Peyer's patch (tissue), 4 donors: ENCODE data around the gene P2RX1.

ENCODE experiments used
- POLR2A ChIP-seq, 2 donors: fragments of 450-650 bp; IDR thresholded peaks; one replicate each; pipeline ENCODE4 v1.5.1; 2017; ENCODE audit warnings: antibody characterized with exemption in 2 of 2, mild to moderate bottlenecking in 2 of 2, moderate library complexity in 2 of 2
- TF ChIP-seq, protein P1 (sequence below), 6 experiments: fragments of 450-650 bp in 4 of 6; fragments of 200-600 bp in 2 of 6; sonication (generic) in 1 of 6; IDR thresholded peaks; one replicate each; pipeline ENCODE4 v1.5.1; 2017 to 2019; ENCODE audit warnings: antibody characterized with exemption in 6 of 6, mild to moderate bottlenecking in 3 of 6, moderate library complexity in 1 of 6

DNA sequence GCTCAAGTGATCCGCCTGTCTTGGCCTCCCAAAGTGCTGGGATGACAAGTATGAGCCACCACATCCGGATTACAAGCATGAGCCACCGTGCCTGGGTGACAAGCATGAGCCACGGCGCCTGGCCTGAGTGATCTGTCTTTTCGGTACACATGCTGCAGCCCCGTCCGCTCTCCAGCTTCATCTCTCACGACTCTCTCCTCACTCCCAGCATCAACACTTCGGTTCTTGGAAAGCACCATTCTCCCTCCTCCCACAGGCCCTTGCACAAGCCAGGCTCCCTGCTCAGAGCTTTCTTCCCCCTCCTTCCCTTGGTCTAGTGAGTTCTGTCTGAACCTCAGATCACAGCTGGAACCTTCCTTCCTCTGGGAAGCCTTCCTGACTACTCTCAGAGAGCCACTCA is 63.7 kb downstream of the P2RX1 start:
- TF ChIP-seq, protein P1, sequence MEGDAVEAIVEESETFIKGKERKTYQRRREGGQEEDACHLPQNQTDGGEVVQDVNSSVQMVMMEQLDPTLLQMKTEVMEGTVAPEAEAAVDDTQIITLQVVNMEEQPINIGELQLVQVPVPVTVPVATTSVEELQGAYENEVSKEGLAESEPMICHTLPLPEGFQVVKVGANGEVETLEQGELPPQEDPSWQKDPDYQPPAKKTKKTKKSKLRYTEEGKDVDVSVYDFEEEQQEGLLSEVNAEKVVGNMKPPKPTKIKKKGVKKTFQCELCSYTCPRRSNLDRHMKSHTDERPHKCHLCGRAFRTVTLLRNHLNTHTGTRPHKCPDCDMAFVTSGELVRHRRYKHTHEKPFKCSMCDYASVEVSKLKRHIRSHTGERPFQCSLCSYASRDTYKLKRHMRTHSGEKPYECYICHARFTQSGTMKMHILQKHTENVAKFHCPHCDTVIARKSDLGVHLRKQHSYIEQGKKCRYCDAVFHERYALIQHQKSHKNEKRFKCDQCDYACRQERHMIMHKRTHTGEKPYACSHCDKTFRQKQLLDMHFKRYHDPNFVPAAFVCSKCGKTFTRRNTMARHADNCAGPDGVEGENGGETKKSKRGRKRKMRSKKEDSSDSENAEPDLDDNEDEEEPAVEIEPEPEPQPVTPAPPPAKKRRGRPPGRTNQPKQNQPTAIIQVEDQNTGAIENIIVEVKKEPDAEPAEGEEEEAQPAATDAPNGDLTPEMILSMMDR (IDR thresholded peaks at IDR 0.05) = no peak
- TF ChIP-seq POLR2A (IDR thresholded peaks at IDR 0.05) = no peak
